Measurements from ENCODE around the gene PSMC4. TPM values are rescaled to one million over a fixed set of nuclear protein-coding genes. Genes with fewer than 3 reads are reported as not detected.

Gene PSMC4
- total RNA-seq, 1 donor from 2014 or later = 101 TPM

DNA sequence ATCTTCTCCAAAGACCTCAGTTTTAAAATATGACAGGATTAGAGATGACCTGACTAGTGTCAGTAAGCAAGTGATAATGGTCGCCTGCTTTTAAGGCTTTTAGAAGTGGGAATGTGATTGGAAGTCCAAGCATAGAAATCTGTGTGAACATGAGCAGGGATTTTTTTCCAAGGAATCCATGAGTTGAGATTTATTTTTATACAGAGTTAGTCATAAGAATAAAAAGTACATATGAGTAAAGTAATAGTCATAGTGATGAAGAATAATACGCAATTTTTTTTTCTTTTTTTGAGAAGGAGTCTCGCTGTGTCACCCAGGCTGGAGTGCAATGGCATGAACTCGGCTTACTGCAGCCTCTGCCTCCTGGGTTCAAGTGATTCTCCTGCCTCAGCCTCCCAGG, 27.5 kb downstream of the PSMC4 start:
- no peak for DNase-seq (ENCODE audit: low spot score)
- Mint-ChIP-seq H3K27ac (ENCODE audit: unreplicated experiment) (no peak overlapping the region), H3K36me3 (ENCODE audit: low read depth, unreplicated experiment) (peaks cover 10% of the 10 kb centered on the region), H3K27me3 (ENCODE audit: unreplicated experiment) (peaks cover 4% of the 10 kb centered on the region), H3K4me1 (ENCODE audit: unreplicated experiment) (peaks cover 18% of the 10 kb centered on the region), H3K9me3 (ENCODE audit: unreplicated experiment) (no peaks in the 10 kb centered on the region), H3K4me3 (ENCODE audit: unreplicated experiment) (no peak overlapping the region)
- TF ChIP-seq CTCF (IDR thresholded peaks at IDR 0.05; ENCODE audit: unreplicated experiment) = no peak

DNA sequence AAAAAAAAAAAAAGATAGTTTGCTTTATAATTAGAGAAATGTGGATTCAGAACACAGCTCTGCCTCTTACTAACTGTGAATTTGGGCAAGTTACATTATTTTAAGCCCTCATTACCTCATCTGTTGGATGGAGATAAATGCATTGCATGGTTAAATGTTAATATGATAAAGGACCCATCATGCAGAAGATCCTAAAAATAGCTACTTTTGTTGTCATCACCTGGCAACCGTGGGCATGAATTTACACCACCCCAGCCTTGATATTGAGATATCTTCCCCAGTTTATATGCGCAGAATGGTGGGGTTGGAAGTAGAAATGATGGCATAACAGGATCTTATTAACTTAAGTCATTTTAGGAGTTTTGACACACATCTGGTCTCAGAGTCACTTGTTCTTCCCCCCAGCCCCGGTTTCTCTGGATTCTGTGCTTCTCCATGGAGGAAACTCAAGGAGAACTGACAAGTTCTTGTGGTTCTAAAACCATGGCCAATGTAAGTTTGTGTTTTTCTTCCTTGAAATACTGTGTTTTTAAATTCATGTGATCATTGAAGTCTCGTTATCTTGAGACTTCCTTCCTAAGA, 34.8 kb downstream of the PSMC4 start:
- Mint-ChIP-seq H3K27me3 (ENCODE audit: unreplicated experiment) (no peaks in the 10 kb centered on the region), H3K4me1 (ENCODE audit: unreplicated experiment) (no peaks in the 10 kb centered on the region), H3K27ac (ENCODE audit: unreplicated experiment) (no peak overlapping the region), H3K9me3 (ENCODE audit: unreplicated experiment) (no peaks in the 10 kb centered on the region), H3K36me3 (ENCODE audit: low read depth, unreplicated experiment) (peaks cover 19% of the 10 kb centered on the region), H3K4me3 (ENCODE audit: unreplicated experiment) (no peak overlapping the region)
- no peak for DNase-seq (ENCODE audit: low spot score)
- no peak for TF ChIP-seq CTCF (IDR thresholded peaks at IDR 0.05; ENCODE audit: unreplicated experiment)

- H3K27me3 Mint-ChIP-seq (ENCODE audit: unreplicated experiment) = no peaks in the 10 kb centered on the region
- no peak overlapping the region for H3K27ac Mint-ChIP-seq (ENCODE audit: unreplicated experiment)
- H3K4me1 Mint-ChIP-seq (ENCODE audit: unreplicated experiment) = no peaks in the 10 kb centered on the region
These were observed 35.3 kb downstream of the PSMC4 start for GRCh38 chr19:40006273-40006691.

DNA sequence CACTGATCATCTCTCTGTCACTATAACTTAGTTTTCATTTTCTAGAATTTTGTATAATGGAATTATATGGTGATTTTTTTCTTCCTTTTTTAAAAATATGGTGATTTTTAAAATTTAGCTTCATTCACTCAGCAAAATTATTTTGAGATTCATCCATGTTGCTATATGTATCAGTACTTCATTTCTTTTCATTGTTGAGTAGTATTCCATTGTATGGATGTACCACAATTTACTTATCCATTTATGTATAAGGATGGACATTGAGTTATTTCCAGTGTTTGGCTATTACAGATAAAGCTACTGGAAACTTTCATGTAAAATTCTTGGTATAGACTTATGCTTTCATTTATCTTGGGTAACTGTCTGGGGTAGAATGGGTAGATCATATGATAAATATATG, 38.7 kb downstream of the PSMC4 start:
- no peak for TF ChIP-seq CTCF (IDR thresholded peaks at IDR 0.05; ENCODE audit: unreplicated experiment)
- H3K4me3 Mint-ChIP-seq (ENCODE audit: unreplicated experiment) = peak overlapping the region; percentile 9
- H3K27me3 Mint-ChIP-seq (ENCODE audit: unreplicated experiment) = no peaks in the 10 kb centered on the region
- no peaks in the 10 kb centered on the region for H3K4me1 Mint-ChIP-seq (ENCODE audit: unreplicated experiment)
- no peak overlapping the region for H3K27ac Mint-ChIP-seq (ENCODE audit: unreplicated experiment)
- H3K36me3 Mint-ChIP-seq (ENCODE audit: low read depth, unreplicated experiment) = peaks cover 51% of the 10 kb centered on the region
- no peak for DNase-seq (ENCODE audit: low spot score)
- H3K9me3 Mint-ChIP-seq (ENCODE audit: unreplicated experiment) = peaks cover 6% of the 10 kb centered on the region

More at GRCh38 chr19:40006273-40006691, 35.3 kb downstream of the PSMC4 start:
- DNase-seq (ENCODE audit: low spot score) = no peak
- no peak for TF ChIP-seq CTCF (IDR thresholded peaks at IDR 0.05; ENCODE audit: unreplicated experiment)
- Mint-ChIP-seq H3K36me3 (ENCODE audit: low read depth, unreplicated experiment) (peaks cover 20% of the 10 kb centered on the region), H3K4me3 (ENCODE audit: unreplicated experiment) (no peak overlapping the region), H3K9me3 (ENCODE audit: unreplicated experiment) (no peaks in the 10 kb centered on the region)

DNA sequence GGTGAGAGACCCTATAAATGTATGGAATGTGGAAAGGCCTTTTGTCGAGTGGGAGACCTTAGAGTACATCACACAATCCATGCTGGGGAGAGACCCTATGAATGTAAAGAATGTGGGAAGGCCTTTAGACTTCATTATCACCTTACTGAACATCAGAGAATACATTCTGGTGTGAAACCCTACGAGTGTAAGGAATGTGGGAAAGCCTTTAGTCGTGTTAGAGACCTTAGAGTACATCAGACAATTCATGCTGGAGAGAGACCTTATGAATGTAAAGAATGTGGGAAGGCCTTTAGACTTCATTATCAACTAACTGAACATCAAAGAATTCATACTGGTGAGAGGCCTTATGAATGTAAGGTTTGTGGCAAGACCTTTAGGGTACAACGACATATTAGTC, 43.0 kb downstream of the PSMC4 start:
- peaks cover 6% of the 10 kb centered on the region for H3K9me3 Mint-ChIP-seq (ENCODE audit: unreplicated experiment)
- H3K4me3 Mint-ChIP-seq (ENCODE audit: unreplicated experiment) = peak overlapping the region; percentile 35
- no peaks in the 10 kb centered on the region for H3K27me3 Mint-ChIP-seq (ENCODE audit: unreplicated experiment)
- no peak for DNase-seq (ENCODE audit: low spot score)
- no peak overlapping the region for H3K27ac Mint-ChIP-seq (ENCODE audit: unreplicated experiment)
- H3K4me1 Mint-ChIP-seq (ENCODE audit: unreplicated experiment) = no peaks in the 10 kb centered on the region
- no peak for TF ChIP-seq CTCF (IDR thresholded peaks at IDR 0.05; ENCODE audit: unreplicated experiment)
- peaks cover 55% of the 10 kb centered on the region for H3K36me3 Mint-ChIP-seq (ENCODE audit: low read depth, unreplicated experiment)
